Immature natural killer cell (primary cell): ENCODE results near the gene C11orf68. TPM values are rescaled to one million over a fixed set of nuclear protein-coding genes. Genes with fewer than 3 reads are reported as not detected.
"Not testable (repeated sequence)": the region's sequence is repeated elsewhere in the genome, so short reads cannot be mapped to it uniquely, and the experiment has no call there.

ENCODE experiments used
- DNase-seq, 3 donors: peaks; one replicate each; pipeline ENCODE4 v3.0.0; 2022; ENCODE audit warnings: mixed read lengths in 1 of 3
- H3K27ac Mint-ChIP-seq, 6 donors: one replicate each; pipeline ENCODE4 v1.8.0; 2020; ENCODE audit warnings: mixed read lengths in 6 of 6, mild to moderate bottlenecking in 5 of 6, inconsistent platforms in 4 of 6, moderate library complexity in 3 of 6
- H3K27me3 Mint-ChIP-seq, 3 donors: one replicate each; pipeline ENCODE4 v1.8.0; 2020 to 2021; ENCODE audit warnings: low read depth in 3 of 3, mild to moderate bottlenecking in 3 of 3, mixed read lengths in 3 of 3, moderate library complexity in 3 of 3, inconsistent platforms in 1 of 3
- H3K36me3 Mint-ChIP-seq, 3 donors: one replicate each; pipeline ENCODE4 v1.8.0; 2020; ENCODE audit warnings: mixed read lengths in 3 of 3, inconsistent platforms in 2 of 3, mild to moderate bottlenecking in 2 of 3
- H3K4me1 Mint-ChIP-seq, 2 donors: one replicate each; pipeline ENCODE4 v1.8.0; 2020; ENCODE audit warnings: inconsistent platforms in 2 of 2, mild to moderate bottlenecking in 2 of 2, mixed read lengths in 2 of 2, moderate library complexity in 1 of 2
- H3K4me3 Mint-ChIP-seq, 5 donors: one replicate each; pipeline ENCODE4 v1.8.0; 2020; ENCODE audit warnings: mild to moderate bottlenecking in 5 of 5, mixed read lengths in 5 of 5, inconsistent platforms in 3 of 5, moderate library complexity in 3 of 5
- H3K9me3 Mint-ChIP-seq, 6 donors: one replicate each; pipeline ENCODE4 v1.8.0; 2020; ENCODE audit warnings: mild to moderate bottlenecking in 6 of 6, mixed read lengths in 6 of 6, inconsistent platforms in 4 of 6, moderate library complexity in 3 of 6
- polyA plus RNA-seq, 3 donors: library from polyadenylated mRNA; unstranded; fragments of 300-500 nt; fragmentation: Illumina TruSeq; gene quantifications; one replicate each; pipeline ENCODE4 v1.2.3, GENCODE V29; 2021

C11orf68 gene
- polyA plus RNA-seq, 3 donors from 2014 or later, result 45.7 to 84.5 (median 60.4) TPM

- Mint-ChIP-seq H3K36me3 (no peaks in the 10 kb centered on the region), H3K27me3 (peaks cover 0 to under 1% (median 0%) of the 10 kb centered on the region in 3 donors), H3K4me1 (peaks cover 0 to 6% of the 10 kb centered on the region in 2 donors), H3K4me3 (no peak overlapping the region), H3K27ac (no peak overlapping the region), H3K9me3 (no peaks in the 10 kb centered on the region)
- no peak for DNase-seq
These were observed 33.2 kb upstream of the C11orf68 start for GRCh38 chr11:65952052-65952521.

GRCh38 chr11:65951641-65952040 lies 32.8 kb upstream of the C11orf68 start:
- H3K4me1 Mint-ChIP-seq, H3K27ac Mint-ChIP-seq, H3K27me3 Mint-ChIP-seq, DNase-seq, H3K4me3 Mint-ChIP-seq, H3K9me3 Mint-ChIP-seq, H3K36me3 Mint-ChIP-seq: not testable (repeated sequence)

GRCh38 chr11:65950711-65951110 lies 31.8 kb upstream of the C11orf68 start:
- DNase-seq, H3K4me1 Mint-ChIP-seq, H3K27me3 Mint-ChIP-seq, H3K27ac Mint-ChIP-seq, H3K36me3 Mint-ChIP-seq, H3K9me3 Mint-ChIP-seq, H3K4me3 Mint-ChIP-seq: not testable (repeated sequence)

GRCh38 chr11:65947603-65948125 lies 28.8 kb upstream of the C11orf68 start:
- Mint-ChIP-seq H3K9me3 (no peaks in the 10 kb centered on the region), H3K36me3 (no peaks in the 10 kb centered on the region), H3K27ac (no peak overlapping the region), H3K4me3 (no peak overlapping the region), H3K27me3 (peaks cover 0 to 2% (median 0%) of the 10 kb centered on the region in 3 donors), H3K4me1 (no peaks in the 10 kb centered on the region)
- no peak for DNase-seq

GRCh38 chr11:65947133-65947532 lies 28.3 kb upstream of the C11orf68 start:
- Mint-ChIP-seq H3K9me3 (no peaks in the 10 kb centered on the region), H3K4me1 (no peaks in the 10 kb centered on the region), H3K36me3 (no peaks in the 10 kb centered on the region), H3K4me3 (no peak overlapping the region), H3K27ac (no peak overlapping the region), H3K27me3 (peaks cover 0 to 2% (median 0%) of the 10 kb centered on the region in 3 donors)
- DNase-seq, result no peak

GRCh38 chr11:65946655-65947054 lies 27.8 kb upstream of the C11orf68 start:
- Mint-ChIP-seq H3K36me3 (no peaks in the 10 kb centered on the region), H3K27me3 (peaks cover 0 to 2% (median 0%) of the 10 kb centered on the region in 3 donors), H3K27ac (no peak overlapping the region), H3K9me3 (no peaks in the 10 kb centered on the region), H3K4me1 (no peaks in the 10 kb centered on the region), H3K4me3 (no peak overlapping the region)
- no peak for DNase-seq

GRCh38 chr11:65945941-65946558 lies 27.2 kb upstream of the C11orf68 start:
- DNase-seq, result no peak
- Mint-ChIP-seq H3K9me3 (no peaks in the 10 kb centered on the region), H3K27me3 (peaks cover 0 to 5% (median 0%) of the 10 kb centered on the region in 3 donors), H3K4me3 (no peak overlapping the region), H3K27ac (no peak overlapping the region), H3K36me3 (no peaks in the 10 kb centered on the region), H3K4me1 (no peaks in the 10 kb centered on the region)

- no peak within 1 kb of the TSS for H3K27ac Mint-ChIP-seq
- no peak within 1 kb of the TSS for H3K4me3 Mint-ChIP-seq
- no peaks in the 10 kb centered on the region for H3K9me3 Mint-ChIP-seq
- DNase-seq, result no peak
- no peaks in the 10 kb centered on the region for H3K4me1 Mint-ChIP-seq
- H3K36me3 Mint-ChIP-seq, result no peaks in the 10 kb centered on the region
- H3K27me3 Mint-ChIP-seq, result peaks cover 0 to 5% (median 0%) of the 10 kb centered on the region in 3 donors
These were observed 26.6 kb upstream of the C11orf68 start, which contains the start of gene TSGA10IP for GRCh38 chr11:65945430-65945911. Gene TSGA10IP (plus strand): TSS chr11:65945480. CDS start chr11:65945676, 196 bp downstream.

GRCh38 chr11:65944767-65945166 lies 25.9 kb upstream of the C11orf68 start:
- Mint-ChIP-seq H3K4me3 (no peak overlapping the region), H3K36me3 (no peaks in the 10 kb centered on the region), H3K4me1 (no peaks in the 10 kb centered on the region), H3K9me3 (no peaks in the 10 kb centered on the region), H3K27ac (no peak overlapping the region), H3K27me3 (peaks cover 0 to 5% (median 0%) of the 10 kb centered on the region in 3 donors)
- DNase-seq, result no peak

- H3K27me3 Mint-ChIP-seq, result peaks cover 0 to 5% (median 0%) of the 10 kb centered on the region in 3 donors
- no peaks in the 10 kb centered on the region for H3K9me3 Mint-ChIP-seq
- H3K27ac Mint-ChIP-seq, result no peak overlapping the region
- no peak for DNase-seq
- H3K4me3 Mint-ChIP-seq, result no peak overlapping the region
- H3K36me3 Mint-ChIP-seq, result no peaks in the 10 kb centered on the region
- H3K4me1 Mint-ChIP-seq, result no peaks in the 10 kb centered on the region
These were observed 25.3 kb upstream of the C11orf68 start for GRCh38 chr11:65944191-65944590.

- no peak for DNase-seq
- Mint-ChIP-seq H3K9me3 (no peaks in the 10 kb centered on the region), H3K27me3 (peaks cover 0 to 5% (median 0%) of the 10 kb centered on the region in 3 donors), H3K36me3 (no peaks in the 10 kb centered on the region), H3K27ac (no peak overlapping the region), H3K4me3 (no peak overlapping the region), H3K4me1 (no peaks in the 10 kb centered on the region)
These were observed 23.7 kb upstream of the C11orf68 start for GRCh38 chr11:65942531-65942930.

GRCh38 chr11:65941720-65942310 lies 23.0 kb upstream of the C11orf68 start:
- Mint-ChIP-seq H3K4me1 (no peaks in the 10 kb centered on the region), H3K27ac (no peak overlapping the region), H3K9me3 (no peaks in the 10 kb centered on the region), H3K27me3 (peaks cover 0 to 3% (median 0%) of the 10 kb centered on the region in 3 donors), H3K36me3 (no peaks in the 10 kb centered on the region), H3K4me3 (no peak overlapping the region)
- no peak for DNase-seq

- H3K27me3 Mint-ChIP-seq, result peaks cover 0 to 3% (median 2%) of the 10 kb centered on the region in 3 donors
These were observed 18.9 kb upstream of the C11orf68 start for GRCh38 chr11:65937766-65938165.

GRCh38 chr11:65934014-65934413 lies 15.2 kb upstream of the C11orf68 start:
- Mint-ChIP-seq H3K9me3 (no peaks in the 10 kb centered on the region), H3K4me1 (peaks cover 5 to 12% of the 10 kb centered on the region in 2 donors), H3K36me3 (no peaks in the 10 kb centered on the region), H3K27ac (no peak overlapping the region), H3K4me3 (no peak overlapping the region), H3K27me3 (peaks cover 0 to 2% (median 2%) of the 10 kb centered on the region in 3 donors)
- DNase-seq, result no peak

More at GRCh38 chr11:65937766-65938165, 18.9 kb upstream of the C11orf68 start:
- DNase-seq, result no peak
- Mint-ChIP-seq H3K4me1 (no peaks in the 10 kb centered on the region), H3K9me3 (no peaks in the 10 kb centered on the region), H3K4me3 (no peak overlapping the region), H3K27ac (no peak overlapping the region), H3K36me3 (no peaks in the 10 kb centered on the region)
